HG02763 (cell line): ENCODE data around the gene CYP4Z1.
"Not testable (repeated sequence)": the region's sequence is repeated elsewhere in the genome, so short reads cannot be mapped to it uniquely, and the experiment has no call there.

Experiments used
- ATAC-seq: cut with Tn5 transposase; IDR thresholded peaks from one replicate; pipeline ENCODE4 v1.9.1; 2021; ENCODE audit warnings: mild to moderate bottlenecking, moderate library complexity; ENCODE audit not compliant: unreplicated experiment

Gene CYP4Z1

DNA sequence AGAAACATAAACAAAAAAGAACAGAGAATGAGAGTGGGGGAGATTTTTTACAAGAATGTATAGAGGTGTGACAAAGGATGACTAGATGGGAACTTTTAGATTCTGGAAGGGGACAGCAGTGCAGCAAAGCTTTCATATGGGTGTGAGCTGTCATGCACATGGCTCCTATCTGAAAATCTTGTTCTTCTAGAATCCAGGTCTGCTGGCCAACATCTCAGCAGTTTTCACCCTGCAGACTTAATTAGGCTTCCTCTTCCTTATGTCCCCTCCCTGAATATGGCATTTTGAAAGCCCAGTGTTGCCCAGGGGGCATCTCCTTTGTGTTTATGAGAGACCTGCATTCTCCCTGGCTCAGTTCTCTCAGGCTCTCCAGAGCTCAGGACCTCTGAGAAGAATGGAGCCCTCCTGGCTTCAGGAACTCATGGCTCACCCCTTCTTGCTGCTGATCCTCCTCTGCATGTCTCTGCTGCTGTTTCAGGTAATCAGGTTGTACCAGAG is at the start of gene CYP4Z1:
Gene CYP4Z1, plus strand, starts transcription at position 135 of the 498 bp plus-strand sequence. Its CDS starts 260 bp downstream, at position 395.
- ATAC-seq: no peak

GRCh38 chr1:47021070-47021469 is 46.0 kb upstream of the CYP4Z1 start:
- no peak for ATAC-seq

DNA sequence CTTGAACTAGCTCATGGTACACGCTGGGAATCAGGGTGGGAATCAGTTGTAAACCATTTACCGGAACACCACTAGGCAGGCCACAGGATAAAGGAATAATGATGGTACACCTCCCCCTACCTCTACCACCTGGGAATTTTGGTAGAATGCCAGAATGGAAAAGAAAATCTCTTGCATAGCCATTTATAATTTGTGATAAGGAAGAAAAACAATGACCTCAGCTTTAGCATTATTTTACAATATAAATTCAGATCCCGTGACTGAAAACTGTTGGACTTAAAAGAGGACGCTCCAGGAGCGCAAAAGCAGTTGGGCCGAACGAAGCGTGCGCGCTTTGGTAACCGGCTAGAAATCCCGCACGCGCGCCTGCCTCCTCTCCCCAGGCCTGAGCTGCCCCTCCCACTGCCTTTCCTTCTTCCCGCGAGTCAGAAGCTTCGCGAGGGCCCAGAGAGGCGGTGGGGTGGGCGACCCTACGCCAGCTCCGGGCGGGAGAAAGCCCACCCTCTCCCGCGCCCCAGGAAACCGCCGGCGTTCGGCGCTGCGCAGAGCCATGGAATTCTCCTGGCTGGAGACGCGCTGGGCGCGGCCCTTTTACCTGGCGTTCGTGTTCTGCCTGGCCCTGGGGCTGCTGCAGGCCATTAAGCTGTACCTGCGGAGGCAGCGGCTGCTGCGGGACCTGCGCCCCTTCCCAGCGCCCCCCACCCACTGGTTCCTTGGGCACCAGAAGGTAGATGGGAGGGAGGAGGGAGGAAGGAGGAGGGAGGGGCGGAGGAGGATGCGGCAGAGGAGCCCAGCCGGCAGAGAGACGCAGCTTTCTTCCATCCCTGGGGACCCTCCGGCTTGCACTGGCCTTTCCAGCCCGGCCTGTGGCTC is 43.5 kb upstream of the CYP4Z1 start, which contains the start of gene CYP4X1:
Gene CYP4X1, plus strand, starts transcription at position 402 of the 873 bp plus-strand sequence. Its CDS starts 149 bp downstream, at position 551.
- no peak for ATAC-seq

GRCh38 chr1:47024141-47024801 is 42.8 kb upstream of the CYP4Z1 start:
- ATAC-seq: no peak

DNA sequence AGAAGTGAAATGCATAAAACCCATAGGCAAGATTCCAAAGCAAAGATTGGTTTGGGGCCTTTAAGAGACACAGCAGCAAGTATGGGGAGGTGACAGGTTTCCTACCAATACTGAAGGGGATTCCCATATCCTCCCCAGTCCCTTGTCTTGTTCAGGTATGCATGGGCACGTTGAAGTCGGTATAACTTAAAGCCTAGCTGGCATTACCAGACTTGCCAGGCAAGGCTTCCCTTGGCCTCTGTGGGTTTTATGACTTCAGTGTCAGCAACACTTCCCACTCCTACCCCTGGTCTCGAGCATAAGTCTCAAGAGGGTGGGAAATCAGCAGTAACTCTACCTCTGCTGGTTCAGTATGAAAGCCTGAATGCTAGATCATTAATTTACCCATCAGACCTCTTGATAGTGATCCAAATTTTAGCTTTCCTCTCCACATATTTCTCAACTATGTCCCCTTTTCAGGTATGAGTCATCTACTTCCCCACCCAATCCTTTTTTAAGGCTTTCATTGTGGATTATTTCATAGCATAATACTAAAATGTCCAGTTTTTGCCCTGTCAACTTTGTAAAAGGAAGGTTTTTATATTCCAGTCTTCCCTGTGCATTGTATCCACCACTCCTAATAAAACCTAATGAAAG is 36.7 kb upstream of the CYP4Z1 start:
- ATAC-seq: no peak

GRCh38 chr1:47031059-47031458 is 36.0 kb upstream of the CYP4Z1 start:
- no peak for ATAC-seq

DNA sequence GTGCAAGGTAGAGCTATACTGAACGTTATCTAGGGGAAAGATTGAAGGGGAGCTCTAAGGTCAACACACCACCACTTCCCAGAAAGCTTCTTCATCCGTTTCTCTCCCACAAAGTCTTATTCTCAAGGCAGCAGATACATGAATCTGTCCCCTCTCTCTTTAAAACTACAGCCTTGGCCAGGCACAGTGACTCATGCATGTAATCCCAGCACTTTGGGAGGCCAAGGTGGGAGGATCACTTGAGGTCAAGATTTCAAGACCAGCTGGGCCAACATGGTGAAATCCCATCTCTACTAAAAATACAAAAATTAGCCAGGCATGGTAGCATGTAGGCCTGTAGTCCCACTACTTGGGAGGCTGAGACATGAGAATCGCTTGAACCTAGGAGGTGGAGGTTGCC is 35.4 kb upstream of the CYP4Z1 start:
- ATAC-seq: no peak

- no peak for ATAC-seq
Observed at GRCh38 chr1:47036764-47037163, 30.3 kb upstream of the CYP4Z1 start.

DNA sequence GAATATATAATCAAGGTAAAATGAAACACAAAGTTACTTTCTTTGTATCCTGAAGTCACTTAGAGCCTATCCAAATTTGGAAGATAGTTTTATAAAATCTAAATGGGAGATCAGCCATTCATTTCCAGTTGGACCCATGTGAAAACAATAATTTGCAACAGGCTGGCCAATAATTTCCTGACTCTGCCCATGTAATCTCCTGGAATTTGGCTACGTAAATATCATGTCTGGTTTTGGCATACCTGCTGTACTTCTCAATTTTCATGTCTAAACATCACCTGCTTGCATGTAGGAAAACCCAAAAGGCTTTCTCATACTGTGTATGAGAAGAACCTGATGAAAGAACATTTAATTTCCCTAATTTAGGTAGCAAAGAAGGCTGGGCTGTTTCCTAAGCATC is 7.7 kb upstream of the CYP4Z1 start:
- no peak for ATAC-seq

DNA sequence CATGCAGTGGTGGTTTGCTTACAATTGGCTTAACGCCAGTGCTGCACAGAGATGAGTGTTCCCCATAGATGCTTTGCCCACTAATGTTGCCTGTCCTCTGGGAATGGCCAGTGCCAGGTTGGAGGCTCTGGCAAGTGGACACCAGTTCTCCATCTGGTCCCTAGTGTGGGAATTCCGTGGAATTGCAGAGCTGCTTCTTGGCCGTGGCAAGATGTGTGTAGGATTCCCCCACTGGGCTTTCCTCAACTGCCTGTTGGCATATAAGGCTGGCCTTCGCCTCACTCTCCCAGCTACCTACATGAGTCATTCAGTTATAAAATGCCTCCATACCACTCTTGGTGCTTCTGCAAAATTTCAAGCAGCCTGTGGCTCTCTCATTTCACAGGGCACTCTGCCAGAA is 2.0 kb downstream of the CYP4Z1 start:
- not testable (repeated sequence) for ATAC-seq

DNA sequence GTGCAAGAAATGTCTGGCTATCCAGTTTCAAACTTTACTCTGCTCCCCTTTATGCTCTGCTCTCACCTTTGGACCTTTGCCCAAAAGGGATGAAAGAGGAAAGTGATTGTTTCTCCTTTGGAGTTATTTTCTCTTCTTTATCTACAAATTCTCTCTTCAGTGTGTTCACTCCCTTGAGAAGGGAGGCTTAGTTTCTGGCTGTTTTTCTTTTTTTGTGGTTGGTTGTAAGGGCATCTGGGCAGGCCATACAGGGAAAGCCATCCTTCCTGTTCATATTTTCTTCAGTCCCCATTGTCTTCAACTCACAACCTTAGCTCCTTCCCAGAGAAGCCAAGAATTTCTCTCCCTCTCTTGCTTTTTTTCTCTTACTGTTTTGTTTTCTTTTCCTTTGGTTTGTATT is 2.5 kb downstream of the CYP4Z1 start:
- ATAC-seq: not testable (repeated sequence)

DNA sequence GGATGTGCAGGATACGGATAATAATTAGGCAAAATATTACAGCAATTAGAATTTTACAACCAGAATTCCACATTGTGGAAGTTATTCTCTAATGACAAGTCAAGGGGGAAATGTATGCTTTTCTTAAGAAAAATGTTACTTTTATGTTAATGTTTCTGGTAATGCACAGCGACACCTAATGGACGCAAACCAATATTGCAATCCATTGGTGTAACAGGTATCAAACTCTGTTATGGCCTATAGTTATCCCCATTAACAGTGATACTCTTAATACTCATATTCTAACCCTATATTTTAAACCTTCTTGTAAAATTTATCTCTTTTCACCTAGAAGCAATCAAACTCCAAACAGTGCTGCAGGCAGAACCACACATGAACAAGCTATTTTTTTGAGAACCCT is 22.3 kb downstream of the CYP4Z1 start:
- ATAC-seq: not testable (repeated sequence)

GRCh38 chr1:47091476-47091875 is 24.4 kb downstream of the CYP4Z1 start:
- not testable (repeated sequence) for ATAC-seq

DNA sequence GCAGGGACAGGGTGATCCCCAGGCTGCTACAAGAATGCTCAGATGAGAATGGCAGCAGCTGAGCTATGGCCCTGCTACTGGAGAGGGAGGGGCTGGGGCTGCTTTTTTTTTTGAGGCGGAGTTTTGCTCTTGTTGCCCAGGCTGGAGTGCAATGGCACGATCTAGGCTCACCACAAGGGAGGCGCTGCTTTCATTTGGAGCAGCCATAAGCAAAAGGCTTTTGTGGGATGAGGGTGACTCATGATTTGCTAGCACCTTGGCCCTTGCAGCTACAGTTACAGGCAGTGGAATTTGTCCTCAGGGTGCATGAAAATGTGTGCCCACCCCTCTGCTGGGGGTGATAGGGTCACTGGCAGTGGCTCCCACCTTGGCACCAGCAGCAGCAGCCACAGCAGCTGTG is 37.8 kb downstream of the CYP4Z1 start:
- ATAC-seq: no peak

DNA sequence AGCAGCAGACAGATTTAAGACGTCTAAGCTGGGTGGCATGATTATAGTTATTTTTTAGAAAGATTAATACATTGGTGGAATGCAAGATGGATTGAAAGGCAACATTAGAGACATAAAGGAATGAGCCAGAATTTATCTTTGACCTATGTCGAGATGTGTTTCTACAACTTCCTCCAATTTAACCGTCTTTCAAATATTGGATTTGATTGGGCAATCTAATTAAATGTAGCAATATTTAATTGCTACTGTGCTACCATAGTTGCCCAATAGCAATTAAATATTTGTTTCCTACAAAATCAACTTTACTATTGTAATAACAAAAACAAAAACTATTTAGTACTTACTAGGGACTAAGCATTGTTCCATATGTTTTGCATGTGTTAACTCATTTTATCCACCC is 39.8 kb downstream of the CYP4Z1 start:
- no peak for ATAC-seq

DNA sequence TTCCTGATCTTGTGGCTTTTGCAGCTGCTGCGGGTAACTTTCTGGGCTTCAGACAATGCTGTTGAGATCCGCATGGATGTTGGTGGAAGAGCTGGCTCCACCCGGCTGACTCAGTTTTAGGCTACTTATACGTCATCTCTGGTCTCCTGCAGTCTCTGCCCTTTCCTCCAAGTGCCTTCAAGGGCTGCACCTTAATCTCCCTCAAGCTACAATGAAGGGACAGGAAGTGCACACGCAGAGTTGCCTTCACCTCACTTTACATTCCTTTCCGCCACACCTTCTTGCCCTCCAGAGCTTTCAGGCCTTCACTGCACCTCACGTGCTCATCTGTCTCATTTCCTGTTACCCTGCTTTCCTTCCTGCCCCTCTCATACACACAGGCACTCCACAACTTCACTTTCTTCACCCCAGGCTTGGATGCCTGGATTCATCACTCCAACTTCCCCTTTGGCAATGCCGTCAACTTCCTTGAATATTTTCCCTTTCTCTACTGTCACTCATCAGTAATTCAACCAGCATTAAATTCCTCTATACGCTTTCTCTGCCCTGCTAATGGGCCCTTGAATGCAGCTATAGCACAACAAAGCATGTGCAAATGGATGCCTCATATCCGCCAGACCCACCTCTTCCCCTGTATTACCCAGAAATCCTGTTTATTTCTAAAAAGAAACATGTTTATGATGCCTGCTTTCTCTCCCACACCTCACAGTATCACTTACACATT is 41.0 kb downstream of the CYP4Z1 start:
- not testable (repeated sequence) for ATAC-seq

DNA sequence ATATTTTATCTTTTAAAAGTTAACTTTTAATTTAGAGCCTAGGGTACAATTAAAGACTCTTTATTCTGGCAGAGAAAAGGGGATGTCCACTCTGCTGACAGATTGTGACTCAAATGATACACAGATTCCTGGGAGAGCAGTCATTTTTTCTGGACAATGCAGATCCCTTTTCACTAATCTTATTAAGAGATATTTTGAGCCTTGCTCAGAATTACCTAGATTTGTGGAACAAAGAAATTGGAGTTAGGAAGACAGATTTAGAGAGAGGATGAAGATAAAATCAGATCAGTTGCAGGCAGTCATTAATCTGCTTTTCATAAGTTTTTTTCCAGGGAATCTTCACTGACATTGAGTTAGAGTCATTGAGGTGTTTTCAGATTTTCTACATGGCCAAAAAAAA is 42.5 kb downstream of the CYP4Z1 start:
- not testable (repeated sequence) for ATAC-seq

GRCh38 chr1:47113178-47113577 is 46.1 kb downstream of the CYP4Z1 start:
- ATAC-seq: no peak

- ATAC-seq: not testable (repeated sequence)
Observed at GRCh38 chr1:47121039-47121438, 54.0 kb downstream of the CYP4Z1 start.

DNA sequence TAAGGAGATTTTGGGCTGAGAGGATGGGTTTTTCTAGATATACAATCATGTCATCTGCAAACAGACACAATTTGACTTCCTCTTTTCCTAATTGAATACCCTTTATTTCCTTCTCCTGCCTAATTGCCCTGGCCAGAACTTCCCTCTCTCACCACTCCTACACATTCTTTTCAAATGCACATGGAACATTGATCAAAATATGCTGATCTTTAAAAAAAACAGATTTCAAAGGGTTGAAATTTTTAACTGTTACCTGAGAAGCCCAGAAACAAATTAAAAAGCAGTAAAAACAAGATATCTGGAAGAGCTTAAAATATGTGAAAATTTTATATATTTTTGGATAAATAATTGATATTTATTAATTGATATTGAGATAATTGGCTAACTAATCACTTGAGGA is 57.8 kb downstream of the CYP4Z1 start:
- not testable (repeated sequence) for ATAC-seq

DNA sequence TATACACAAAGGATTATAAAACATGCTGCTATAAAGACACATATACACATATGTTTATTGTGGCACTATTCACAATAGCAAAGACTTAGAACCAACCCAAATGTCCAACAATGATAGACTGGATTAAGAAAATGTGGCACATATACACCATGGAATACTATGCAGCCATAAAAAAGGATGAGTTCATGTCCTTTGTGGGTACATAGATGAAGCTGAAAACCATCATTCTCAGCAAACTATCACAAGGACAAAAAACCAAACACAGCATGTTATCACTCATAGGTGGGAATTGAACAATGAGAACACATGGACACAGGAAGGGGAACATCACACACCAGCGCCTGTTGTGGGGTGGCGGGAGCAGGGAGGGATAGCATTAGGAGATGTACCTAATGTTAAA is 60.0 kb downstream of the CYP4Z1 start:
- ATAC-seq: not testable (repeated sequence)
